SK-N-SH (cell line): Measurements from ENCODE around the gene TMEM143. TPM values are rescaled to one million over a fixed set of nuclear protein-coding genes. Genes with fewer than 3 reads are reported as not detected.

Experiments used
- CTCF ChIA-PET: fragments of 300-600, 350-600 bp; formaldehyde crosslinking; extraction: SDS; loops from one replicate; lab custom pipeline; 2021; lab: Yijun Ruan, JAX
- POLR2A ChIA-PET: fragments of 350-600 bp; sonication (Branson Sonifier 250); formaldehyde crosslinking; extraction: SDS; loops from one replicate; lab custom pipeline; 2020; ENCODE audit warnings: antibody characterized with exemption, inconsistent platforms; lab: Yijun Ruan, JAX
- DNase-seq: peaks from one replicate; pipeline ENCODE4 v3.0.0; 2012
- H2AFZ ChIP-seq: fragments of 200-600 bp; sonication (generic); 2 replicates; pipeline ENCODE4 v1.8.1; 2016; ENCODE audit warnings: antibody characterized with exemption, mild to moderate bottlenecking, low read depth
- H3F3A ChIP-seq: fragments of 200-600 bp; sonication (generic); replicated peaks from 2 replicates; pipeline ENCODE3; 2016; ENCODE audit warnings: antibody characterized with exemption, mild to moderate bottlenecking; ENCODE audit not compliant: insufficient read depth
- H3K27ac ChIP-seq, 2 experiments: fragments of 200-500 bp in 1 of 2; fragments of 200-600 bp in 1 of 2; sonication (Bioruptor generic) in 1 of 2; sonication (generic), shearing (Covaris generic) in 1 of 2; 2 replicates each; pipeline versions ENCODE4 v1.5.1 to v1.6.1; 2014 to 2016; ENCODE audit warnings: low read depth in 2 of 2, inconsistent platforms in 1 of 2, low read length in 1 of 2, mild to moderate bottlenecking in 1 of 2, mixed read lengths in 1 of 2
- H3K27me3 ChIP-seq: fragments of 200-600 bp; sonication (generic), shearing (Covaris generic); 2 replicates; pipeline ENCODE4 v1.6.1; 2016; ENCODE audit warnings: mixed run types; ENCODE audit not compliant: insufficient read depth
- H3K36me3 ChIP-seq, 2 experiments: fragments of 200-500 bp in 1 of 2; fragments of 200-600 bp in 1 of 2; sonication (Bioruptor generic) in 1 of 2; sonication (generic) in 1 of 2; replicated peaks in 1 of 2; 2 replicates each; pipeline versions ENCODE3 to v1.5.1; 2014 to 2016; ENCODE audit warnings: low read length in 1 of 2, mild to moderate bottlenecking in 1 of 2; ENCODE audit not compliant: insufficient read depth in 2 of 2, control insufficient read depth in 1 of 2
- H3K4me1 ChIP-seq, 2 experiments: fragments of 200-500 bp in 1 of 2; fragments of 200-600 bp in 1 of 2; sonication (Bioruptor generic) in 1 of 2; sonication (generic), shearing (Covaris generic) in 1 of 2; 2 replicates each; pipeline versions ENCODE4 v1.5.1 to v1.6.1; 2014 to 2016; ENCODE audit warnings: low read depth in 1 of 2, low read length in 1 of 2, mixed run types in 1 of 2; ENCODE audit not compliant: insufficient read depth in 2 of 2, control insufficient read depth in 1 of 2
- H3K4me2 ChIP-seq: fragments of 200-600 bp; sonication (generic), shearing (Covaris generic); 2 replicates; pipeline ENCODE4 v1.6.1; 2017; ENCODE audit warnings: mixed run types
- H3K4me3 ChIP-seq, 2 experiments: fragments of 200-500 bp in 1 of 2; fragments of 200-600 bp in 1 of 2; sonication (Bioruptor generic) in 1 of 2; sonication (generic), shearing (Covaris generic) in 1 of 2; 2 replicates each; pipeline versions ENCODE4 v1.5.1 to v1.8.1; 2014 to 2016; ENCODE audit warnings: low read depth in 2 of 2, inconsistent platforms in 1 of 2, low read length in 1 of 2, mild to moderate bottlenecking in 1 of 2, mixed read lengths in 1 of 2, moderate library complexity in 1 of 2
- H3K79me2 ChIP-seq: fragments of 200-600 bp; sonication (generic); 2 replicates; pipeline ENCODE4 v1.8.1; 2017; ENCODE audit warnings: mild to moderate bottlenecking; ENCODE audit not compliant: insufficient read depth
- H3K9ac ChIP-seq: fragments of 200-600 bp; sonication (generic); 2 replicates; pipeline ENCODE4 v1.6.1; 2017; ENCODE audit warnings: mixed run types
- H3K9me2 ChIP-seq: fragments of 200-600 bp; sonication (generic); 2 replicates; pipeline ENCODE4 v1.6.1; 2017; ENCODE audit warnings: mixed run types
- H3K9me3 ChIP-seq: fragments of 200-600 bp; sonication (generic); 2 replicates; pipeline ENCODE4 v1.6.1; 2017; ENCODE audit warnings: mixed run types, mild to moderate bottlenecking, moderate library complexity
- H4K20me1 ChIP-seq: fragments of 200-600 bp; sonication (generic); 2 replicates; pipeline ENCODE4 v1.6.1; 2017; ENCODE audit warnings: mild to moderate bottlenecking, mixed run types; ENCODE audit not compliant: insufficient read depth
- CHD2 ChIP-seq: fragments of 150-350 bp; IDR thresholded peaks from 2 replicates; pipeline ENCODE4 v1.6.1; 2018; ENCODE audit warnings: low read length; ENCODE audit not compliant: partially characterized antibody
- ELF1 ChIP-seq: IDR thresholded peaks from 2 replicates; pipeline ENCODE4 v1.4.0; 2012
- EP300 ChIP-seq, 2 experiments: IDR thresholded peaks; 2 replicates each; pipeline versions ENCODE4 v1.4.0 to v1.6.1; 2012; ENCODE audit warnings: borderline replicate concordance in 1 of 2, low read depth in 1 of 2, low read length in 1 of 2
- EZH2phosphoT487 ChIP-seq: fragments of 200-600 bp; sonication (generic); IDR thresholded peaks from 2 replicates; pipeline ENCODE4 v1.6.1; 2017; ENCODE audit warnings: low read depth, mixed run types, mild to moderate bottlenecking, antibody characterized with exemption, moderate library complexity, borderline replicate concordance
- FOXJ3 ChIP-seq: sonication (generic); formaldehyde crosslinking; IDR thresholded peaks from 2 replicates; pipeline ENCODE4 v1.5.1; 2020; ENCODE audit warnings: mild to moderate bottlenecking, missing genetic modification reagents
- FOXM1 ChIP-seq: IDR thresholded peaks from 2 replicates; pipeline ENCODE4 v1.4.0; 2012; ENCODE audit warnings: low read depth, mild to moderate bottlenecking
- GABPA ChIP-seq: IDR thresholded peaks from 2 replicates; pipeline ENCODE4 v1.4.0; 2012; ENCODE audit warnings: low read depth, mild to moderate bottlenecking
- IRF3 ChIP-seq: fragments of 150-350 bp; IDR thresholded peaks from 2 replicates; pipeline ENCODE4 v1.6.1; 2016; ENCODE audit warnings: mild to moderate bottlenecking, low read depth, low read length
- MAX ChIP-seq: IDR thresholded peaks from 2 replicates; pipeline ENCODE4 v1.4.0; 2012; ENCODE audit warnings: low read depth
- MEF2A ChIP-seq: IDR thresholded peaks from 2 replicates; pipeline ENCODE4 v1.4.0; 2012; ENCODE audit warnings: low read depth, borderline replicate concordance
- MXI1 ChIP-seq: IDR thresholded peaks from 2 replicates; pipeline ENCODE4 v1.6.1; 2012; ENCODE audit warnings: mild to moderate bottlenecking, low read depth, low read length, improper control_type of control experiment
- NRF1 ChIP-seq: IDR thresholded peaks from 2 replicates; pipeline ENCODE4 v1.6.1; 2012; ENCODE audit warnings: low read depth, mild to moderate bottlenecking, low read length
- SMC3 ChIP-seq: IDR thresholded peaks from 2 replicates; pipeline ENCODE4 v1.6.1; 2012; ENCODE audit warnings: low read depth, low read length, improper control_type of control experiment
- TCF12 ChIP-seq: IDR thresholded peaks from 2 replicates; pipeline ENCODE4 v1.4.0; 2012
- TEAD4 ChIP-seq: IDR thresholded peaks from 2 replicates; pipeline ENCODE4 v1.4.0; 2012; ENCODE audit warnings: mild to moderate bottlenecking, borderline replicate concordance; ENCODE audit not compliant: insufficient read depth
- YY1 ChIP-seq: IDR thresholded peaks from 2 replicates; pipeline ENCODE4 v1.4.0; 2012; ENCODE audit warnings: low read depth, mild to moderate bottlenecking
- WGBS: methylation state at CpG from one replicate; pipeline ENCODE4 v1.1.6; 2017; ENCODE audit warnings: low lambda C conversion rate; 5-methylcytosine and 5-hydroxymethylcytosine counted together
- polyA plus RNA-seq, 3 experiments: library from polyadenylated mRNA; depleted of rRNA; stranded (reverse); fragments of >200 nt; gene quantifications; 2 replicates each; pipeline ENCODE4 v1.2.3, GENCODE V29; 2012
- TF ChIP-seq, protein P1 (sequence below): IDR thresholded peaks from 2 replicates; pipeline ENCODE4; 2012
- TF ChIP-seq, protein P2 (sequence below): IDR thresholded peaks from 2 replicates; pipeline ENCODE4 v1.4.0; 2012; ENCODE audit warnings: low read depth, borderline replicate concordance

The TMEM143 gene
- polyA plus RNA-seq, 1 of the 3 experiments (the other 2 are of a cell fraction) = 21.9 TPM

GRCh38 chr19:48405010-48405659 is 41.4 kb upstream of the TMEM143 start (continued):
- TF ChIP-seq, protein P1, sequence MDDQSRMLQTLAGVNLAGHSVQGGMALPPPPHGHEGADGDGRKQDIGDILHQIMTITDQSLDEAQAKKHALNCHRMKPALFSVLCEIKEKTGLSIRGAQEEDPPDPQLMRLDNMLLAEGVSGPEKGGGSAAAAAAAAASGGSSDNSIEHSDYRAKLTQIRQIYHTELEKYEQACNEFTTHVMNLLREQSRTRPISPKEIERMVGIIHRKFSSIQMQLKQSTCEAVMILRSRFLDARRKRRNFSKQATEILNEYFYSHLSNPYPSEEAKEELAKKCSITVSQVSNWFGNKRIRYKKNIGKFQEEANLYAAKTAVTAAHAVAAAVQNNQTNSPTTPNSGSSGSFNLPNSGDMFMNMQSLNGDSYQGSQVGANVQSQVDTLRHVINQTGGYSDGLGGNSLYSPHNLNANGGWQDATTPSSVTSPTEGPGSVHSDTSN = no peak
- TF ChIP-seq FOXJ3 (CRISPR knock-in tag) = no peak

GRCh38 chr19:48403606-48404005 is 39.9 kb upstream of the TMEM143 start:
- Histone ChIP-seq H3K27ac (no peak overlapping the region), H3K4me2 (no peak overlapping the region), H4K20me1 (no peaks in the 10 kb centered on the region), H3K9me2 (no peaks in the 10 kb centered on the region), H3K27me3 (no peaks in the 10 kb centered on the region), H2AFZ (peak overlapping the region; percentile 61; the same call in 1 of the 2 replicates), H3K9ac (no peak overlapping the region), H3K4me3 (no peak overlapping the region), H3K4me1 (no peaks in the 10 kb centered on the region; a peak in 1 of 4 replicates), H3K36me3 (no peaks in the 10 kb centered on the region), H3F3A (peaks cover 8% of the 10 kb centered on the region), H3K79me2 (no peaks in the 10 kb centered on the region), H3K9me3 (no peaks in the 10 kb centered on the region)
- WGBS = 64% methylated on average over 2 of the region's 3 CpGs
- peak; percentile 91 for DNase-seq
- TF ChIP-seq TEAD4 (no peak), CHD2 (peak; percentile 86), FOXM1 (no peak), NRF1 (no peak), ELF1 (peak; percentile 77), MAX (no peak), MXI1 (no peak), MEF2A (no peak), SMC3 (no peak), EZH2phosphoT487 (no peak), GABPA (peak; percentile 64), YY1 (no peak), IRF3 (no peak), TCF12 (no peak), FOXJ3 (CRISPR knock-in tag) (no peak), EP300 (IDR thresholded peaks at IDR 0.05; ENCODE audit: borderline replicate concordance in 1 of 2, low read depth in 1 of 2, low read length in 1 of 2) (no peak)
- TF ChIP-seq, protein P2, sequence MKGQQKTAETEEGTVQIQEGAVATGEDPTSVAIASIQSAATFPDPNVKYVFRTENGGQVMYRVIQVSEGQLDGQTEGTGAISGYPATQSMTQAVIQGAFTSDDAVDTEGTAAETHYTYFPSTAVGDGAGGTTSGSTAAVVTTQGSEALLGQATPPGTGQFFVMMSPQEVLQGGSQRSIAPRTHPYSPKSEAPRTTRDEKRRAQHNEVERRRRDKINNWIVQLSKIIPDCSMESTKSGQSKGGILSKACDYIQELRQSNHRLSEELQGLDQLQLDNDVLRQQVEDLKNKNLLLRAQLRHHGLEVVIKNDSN = no peak
- TF ChIP-seq, protein P1 = no peak
- ChIA-PET POLR2A (interaction anchor here (0.6 kb wide), 1 partner anchor 80 kb away, joined by 5 read pairs; no protein-coding TSS in a partner anchor), CTCF (interaction anchor here (1.0 to 3.6 kb wide), 4 partner anchors 12 to 185 kb away, joined by 3 to 16 read pairs (median 4); partner anchors contain the start of gene KDELR1)
